GM12878 (cell line): ENCODE data around the gene NUPR1. TPM values are rescaled to one million over a fixed set of nuclear protein-coding genes. Genes with fewer than 3 reads are reported as not detected.
A peak's percentile ranks its signal among the peaks of the same experiment; 100 is the strongest.

Experiments
- ATAC-seq: fragments of 200-7000 bp; cut with Tn5 transposase; 3 replicates; pipeline ENCODE4 v1.9.1; 2020; ENCODE audit warnings: mild to moderate bottlenecking, moderate library complexity
- BruUV-seq: library from RNA; stranded (reverse); fragments of 400-500 nt; replicated peaks from 2 replicates; lab custom pipeline; 2021; lab: Mats Ljungman, UMichigan
- CTCF ChIA-PET: fragments of 300-600 bp; sonication (Branson Sonifier 250); formaldehyde crosslinking; extraction: SDS; loops from one replicate; lab custom pipeline; 2021; ENCODE audit warnings: inconsistent platforms; lab: Yijun Ruan, JAX
- POLR2A ChIA-PET: fragments of 350-600 bp; formaldehyde crosslinking; extraction: SDS; loops from one replicate; lab custom pipeline; 2021; ENCODE audit warnings: inconsistent platforms; lab: Charles Lee
- RAD21 ChIA-PET: fragments of 300-600 bp; sonication (Branson Sonifier 250); formaldehyde crosslinking; loops from one replicate; lab custom pipeline; 2023; ENCODE audit warnings: antibody characterized with exemption; ENCODE audit not compliant: unreplicated experiment; lab: Charles Lee
- SMC1A ChIA-PET: fragments of 300-600 bp; sonication (Branson Sonifier 250); formaldehyde crosslinking; loops from one replicate; lab custom pipeline; 2023; ENCODE audit not compliant: unreplicated experiment, uncharacterized antibody; lab: Charles Lee
- DNase-seq: peaks from one replicate; pipeline ENCODE4 v3.0.0-alpha.2; 2011; ENCODE audit warnings: low read depth, low spot score
- FAIRE-seq: peaks from 3 replicates; lab custom pipeline; 2011; peaks lifted over from hg19 to GRCh38; lab: Jason Lieb, UNC
- H2AFZ ChIP-seq: 2 replicates; pipeline ENCODE4 v1.6.0; 2011; ENCODE audit warnings: low read depth, low read length, control low read depth; ENCODE audit not compliant: control insufficient read depth
- H3K27ac ChIP-seq: 2 replicates; pipeline ENCODE4 v1.5.1; 2011; ENCODE audit warnings: control low read depth; ENCODE audit not compliant: control insufficient read depth, insufficient read depth
- H3K27me3 ChIP-seq, 2 experiments: replicated peaks in 1 of 2; 2 replicates each; pipeline versions ENCODE4 v1.6.0 to v1.6.1; 2011; ENCODE audit warnings: low read length in 1 of 2; ENCODE audit not compliant: control insufficient read depth in 2 of 2, insufficient read depth in 2 of 2
- H3K36me3 ChIP-seq, 2 experiments: 2 replicates each; pipeline ENCODE4 v1.5.1; 2011; ENCODE audit warnings: low read length in 1 of 2; ENCODE audit not compliant: control insufficient read depth in 2 of 2, insufficient read depth in 2 of 2
- H3K4me1 ChIP-seq: 2 replicates; pipeline ENCODE4 v1.6.1; 2011; ENCODE audit warnings: mild to moderate bottlenecking, low read length, moderate library complexity, mixed read lengths; ENCODE audit not compliant: control insufficient read depth, insufficient read depth
- H3K4me2 ChIP-seq: 2 replicates; pipeline ENCODE4 v1.6.0; 2011; ENCODE audit warnings: control low read depth; ENCODE audit not compliant: control insufficient read depth, insufficient read depth
- H3K4me3 ChIP-seq: fragments of 200-600 bp; sonication (generic); 2 replicates; pipeline ENCODE4 v1.5.1; 2016
- H3K79me2 ChIP-seq: 2 replicates; pipeline ENCODE4 v1.6.0; 2011; ENCODE audit warnings: low read length; ENCODE audit not compliant: control insufficient read depth, insufficient read depth
- H3K9ac ChIP-seq: 2 replicates; pipeline ENCODE4 v1.8.0; 2011; ENCODE audit warnings: low read length, control low read depth, mixed read lengths; ENCODE audit not compliant: control insufficient read depth, insufficient read depth
- H3K9me3 ChIP-seq: replicated peaks from 3 replicates; pipeline ENCODE4 v1.5.1; 2011; ENCODE audit warnings: mild to moderate bottlenecking, low read length; ENCODE audit not compliant: control insufficient read depth, insufficient read depth
- H4K20me1 ChIP-seq: 2 replicates; pipeline ENCODE4 v1.6.0; 2011; ENCODE audit not compliant: control insufficient read depth, insufficient read depth
- ATF2 ChIP-seq: IDR thresholded peaks from 2 replicates; pipeline ENCODE4 v1.6.1; 2012; ENCODE audit warnings: low read length, inconsistent platforms
- GABPA ChIP-seq: IDR thresholded peaks from 2 replicates; pipeline ENCODE4 v1.6.1; 2014; ENCODE audit warnings: antibody characterized with exemption, low read depth, mild to moderate bottlenecking, inconsistent platforms
- HDGF ChIP-seq: fragments of 450-650 bp; IDR thresholded peaks from 2 replicates; pipeline ENCODE4 v1.6.1; 2016; ENCODE audit warnings: antibody characterized with exemption
- HSF1 ChIP-seq: fragments of 150-350 bp; IDR thresholded peaks from 2 replicates; pipeline ENCODE4 v1.6.1; 2014; ENCODE audit warnings: mild to moderate bottlenecking, low read depth, low read length
- IRF5 ChIP-seq: fragments of 450-650 bp; IDR thresholded peaks from 2 replicates; pipeline ENCODE4 v1.6.1; 2017; ENCODE audit warnings: borderline replicate concordance
- JUNB ChIP-seq: IDR thresholded peaks from 2 replicates; pipeline ENCODE4 v1.6.1; 2016; ENCODE audit warnings: antibody characterized with exemption, mild to moderate bottlenecking
- PML ChIP-seq: IDR thresholded peaks from 2 replicates; pipeline ENCODE4 v1.6.1; 2012; ENCODE audit warnings: low read length, inconsistent platforms
- RELA ChIP-seq: fragments of 450-650 bp; IDR thresholded peaks from 2 replicates; pipeline ENCODE4 v1.8.0; 2014; ENCODE audit warnings: borderline replicate concordance; ENCODE audit not compliant: partially characterized antibody
- TARDBP ChIP-seq: IDR thresholded peaks from 2 replicates; pipeline ENCODE4 v1.6.1; 2016; ENCODE audit warnings: borderline replicate concordance
- ZNF687 ChIP-seq: fragments of 450-650 bp; IDR thresholded peaks from 2 replicates; pipeline ENCODE4 v1.6.1; 2017; ENCODE audit warnings: mild to moderate bottlenecking, moderate library complexity
- ZZZ3 ChIP-seq: IDR thresholded peaks from 2 replicates; pipeline ENCODE4 v1.6.1; 2011; ENCODE audit warnings: low read depth; ENCODE audit not compliant: control insufficient read depth, insufficient read length
- WGBS: methylation state at CpG from one replicate; pipeline ENCODE4 v1.1.6; 2016; ENCODE audit warnings: low lambda C conversion rate; ENCODE audit not compliant: insufficient replicate concordance, insufficient coverage; ENCODE audit errors: missing lambda C conversion rate; 5-methylcytosine and 5-hydroxymethylcytosine counted together
- in situ Hi-C: fragments of 300-500 bp; cut with MboI; formaldehyde crosslinking; loops from 9 replicates; pipeline ENCODE4 v1.14.3; 2018; ENCODE audit warnings: mixed read lengths
- intact Hi-C: fragments of 100-400 bp; cut with micrococcal nuclease; formaldehyde crosslinking; loops from one replicate; pipeline ENCODE4 v1.14.2; 2022; ENCODE audit not compliant: unreplicated experiment
- polyA plus RNA-seq, 11 experiments: library from polyadenylated mRNA; depleted of rRNA in 4 of 11; unstranded in 6 of 11; stranded (reverse) in 5 of 11; fragments of >200 nt; fragmentation: Nextera tagmentation in 4 of 11; fragmentation: Illumina TruSeq in 1 of 11; extraction: Ambion mirVana in 4 of 11; extraction: Trizol in 1 of 11; gene quantifications; 1 replicate in 1 of 11; 2 replicates in 10 of 11; pipeline versions ENCODE4 v1.2.1 to v1.2.3, GENCODE V29; 2011 to 2016; ENCODE audit warnings: inconsistent platforms in 2 of 11, missing spikeins in 2 of 11, low read depth in 1 of 11
- total RNA-seq, 4 experiments: library from RNA; depleted of rRNA in 3 of 4; stranded (reverse); fragments of >200 nt in 3 of 4; fragmentation: Illumina TruSeq in 1 of 4; extraction: Trizol in 1 of 4; gene quantifications; 2 replicates each; pipeline versions ENCODE4 v1.2.1 to v1.2.3, GENCODE V29; 2013 to 2021

Gene NUPR1
- total and polyA plus RNA-seq, 10 of the 15 experiments (the other 5 are each of a cell fraction or from before 2014, with no cell fraction given): 0.04 to 0.78 (median 0.17) TPM; not detected in 2

GRCh38 chr16:28531777-28532744, 6.7 kb downstream of the NUPR1 start:
- no TSS peak for BruUV-seq
- H3K4me2 ChIP-seq: 0 out of 2 replicates have a peak overlapping the region, but pooled peaks have one; percentile 25

More at GRCh38 chr16:28531777-28532744, 6.7 kb downstream of the NUPR1 start:
- no peak for FAIRE-seq
- intact Hi-C loops (no loop called here), in situ Hi-C loops (no loop called here)
- CTCF ChIA-PET: no interaction called here
- no peaks in the 10 kb centered on the region for H3K36me3 ChIP-seq
- H3K4me1 ChIP-seq: peaks cover 8% of the 10 kb centered on the region
- H3K9ac ChIP-seq: no peak overlapping the region
- WGBS: 57% methylated on average over 9 of the region's 9 CpGs
- RAD21 ChIA-PET: no interaction called here
- SMC1A ChIA-PET: no interaction called here
- H4K20me1 ChIP-seq: no peaks in the 10 kb centered on the region
- POLR2A ChIA-PET: interaction anchor here (0.6 kb wide), 1 partner anchor 14 kb away, joined by 5 read pairs; no protein-coding TSS in a partner anchor
- no peaks in the 10 kb centered on the region for H3K79me2 ChIP-seq
- no peaks in the 10 kb centered on the region; a peak in 1 of 4 replicates for H3K27me3 ChIP-seq
- TF ChIP-seq ZNF687 (no peak), HSF1 (no peak), RELA (no peak), ATF2 (no peak), JUNB (no peak), ZZZ3 (no peak), TARDBP (no peak), GABPA (no peak), HDGF (no peak), PML (no peak), IRF5 (no peak)
- no peak overlapping the region for H3K27ac ChIP-seq
- H3K9me3 ChIP-seq: no peaks in the 10 kb centered on the region
- H2AFZ ChIP-seq: no peak overlapping the region
- peak; percentile 59 for ATAC-seq
- DNase-seq: no peak
- H3K4me3 ChIP-seq: no peak overlapping the region
